Smooth muscle cell (in vitro differentiated cells): Measurements from ENCODE around the gene STX7. TPM values are rescaled to one million over a fixed set of nuclear protein-coding genes. Genes with fewer than 3 reads are reported as not detected.

Experiments used
- DNase-seq: peaks from one replicate; lab custom pipeline; 2025; ENCODE audit not compliant: unreplicated experiment; lab: John Stamatoyannopoulos, UW
- H2AFZ ChIP-seq: fragments of 200-600 bp; sonication (generic); 2 replicates; pipeline ENCODE4 v1.6.0; 2016; ENCODE audit warnings: antibody characterized with exemption, low read depth, mild to moderate bottlenecking
- H3F3A ChIP-seq: fragments of 200-600 bp; sonication (generic); 2 replicates; pipeline ENCODE4 v1.6.0; 2017; ENCODE audit warnings: antibody characterized with exemption, low read depth
- H3K27ac ChIP-seq: fragments of 200-600 bp; sonication (generic); 2 replicates; pipeline ENCODE4 v1.5.1; 2016; ENCODE audit warnings: low read depth, mild to moderate bottlenecking
- H3K27me3 ChIP-seq: fragments of 200-600 bp; sonication (generic); 2 replicates; pipeline ENCODE4 v1.6.1; 2016; ENCODE audit warnings: low read depth, mild to moderate bottlenecking
- H3K36me3 ChIP-seq: fragments of 200-600 bp; sonication (generic); 2 replicates; pipeline ENCODE4 v1.5.1; 2016; ENCODE audit warnings: low read depth
- H3K4me1 ChIP-seq: fragments of 200-600 bp; sonication (generic); 2 replicates; pipeline ENCODE4 v1.5.1; 2016; ENCODE audit warnings: low read depth
- H3K4me2 ChIP-seq: fragments of 200-600 bp; sonication (generic); 2 replicates; pipeline ENCODE4 v1.6.0; 2016; ENCODE audit warnings: mild to moderate bottlenecking
- H3K4me3 ChIP-seq: fragments of 200-600 bp; sonication (generic); 2 replicates; pipeline ENCODE4 v1.5.1; 2016; ENCODE audit warnings: mild to moderate bottlenecking
- H3K79me2 ChIP-seq: fragments of 200-600 bp; sonication (generic); 2 replicates; pipeline ENCODE4 v1.6.0; 2016; ENCODE audit warnings: low read depth, mild to moderate bottlenecking
- H3K9ac ChIP-seq: fragments of 200-600 bp; sonication (generic); 2 replicates; pipeline ENCODE4 v1.6.0; 2016; ENCODE audit warnings: low read depth
- H3K9me3 ChIP-seq: fragments of 200-600 bp; sonication (generic); replicated peaks from 2 replicates; pipeline ENCODE4 v1.5.1; 2016; ENCODE audit warnings: low read depth
- H4K20me1 ChIP-seq: fragments of 200-600 bp; sonication (generic); 2 replicates; pipeline ENCODE4 v1.6.0; 2016; ENCODE audit warnings: low read depth
- WGBS: methylation state at CpG from one replicate; pipeline ENCODE4 v1.1.7; 2016; ENCODE audit warnings: low lambda C conversion rate; 5-methylcytosine and 5-hydroxymethylcytosine counted together
- polyA plus RNA-seq: library from polyadenylated mRNA; unstranded; fragments of >200 nt; fragmentation: Nextera tagmentation; extraction: Ambion mirVana; gene quantifications from 2 replicates; pipeline ENCODE4 v1.2.1, GENCODE V29; 2016
- total RNA-seq: library from RNA; depleted of rRNA; stranded (reverse); fragments of >200 nt; gene quantifications from 2 replicates; pipeline ENCODE4 v1.2.3, GENCODE V29; 2014
- TF ChIP-seq, protein P1 (sequence below): fragments of 200-600 bp; sonication (generic); IDR thresholded peaks from 2 replicates; pipeline ENCODE4 v1.5.1; 2017; ENCODE audit warnings: borderline replicate concordance, mild to moderate bottlenecking, antibody characterized with exemption; ENCODE audit not compliant: insufficient read depth, poor library complexity, severe bottlenecking

STX7 gene
- total and polyA plus RNA-seq, 2 experiments from 2014 or later = 26.0 to 27.4 TPM

DNA sequence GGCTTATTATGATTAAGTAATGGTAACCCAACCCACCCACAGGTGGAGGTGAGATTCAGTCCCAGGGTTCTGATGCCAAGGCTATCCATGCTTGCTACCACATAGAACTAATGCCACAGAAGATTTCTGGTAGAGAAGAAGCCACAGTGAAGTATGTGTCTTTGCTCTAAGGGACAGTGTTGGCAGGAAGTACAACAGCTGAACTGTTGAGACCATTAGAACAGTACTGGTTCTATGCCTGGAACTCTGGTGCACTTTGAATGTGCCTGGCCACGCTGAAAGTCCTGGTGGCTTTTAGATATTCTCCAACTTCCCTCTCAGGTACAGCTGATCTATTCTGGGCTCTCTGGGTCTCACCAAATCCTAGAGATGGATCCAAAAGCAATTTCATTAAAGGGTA is 7.8 kb downstream of the STX7 start:
- H3F3A ChIP-seq = no peaks in the 10 kb centered on the region
- H3K27me3 ChIP-seq = no peaks in the 10 kb centered on the region
- H4K20me1 ChIP-seq = peaks cover 84% of the 10 kb centered on the region
- no peaks in the 10 kb centered on the region for H3K4me1 ChIP-seq
- WGBS = 94% methylated on average over 1 of the region's 1 CpG
- H3K9ac ChIP-seq = no peak overlapping the region
- no peak for DNase-seq
- H2AFZ ChIP-seq = no peak overlapping the region
- no peak overlapping the region for H3K4me2 ChIP-seq
- H3K9me3 ChIP-seq = no peaks in the 10 kb centered on the region
- H3K79me2 ChIP-seq = peaks cover 68% of the 10 kb centered on the region
- no peak overlapping the region for H3K4me3 ChIP-seq
- H3K36me3 ChIP-seq = no peaks in the 10 kb centered on the region
- TF ChIP-seq, protein P1, sequence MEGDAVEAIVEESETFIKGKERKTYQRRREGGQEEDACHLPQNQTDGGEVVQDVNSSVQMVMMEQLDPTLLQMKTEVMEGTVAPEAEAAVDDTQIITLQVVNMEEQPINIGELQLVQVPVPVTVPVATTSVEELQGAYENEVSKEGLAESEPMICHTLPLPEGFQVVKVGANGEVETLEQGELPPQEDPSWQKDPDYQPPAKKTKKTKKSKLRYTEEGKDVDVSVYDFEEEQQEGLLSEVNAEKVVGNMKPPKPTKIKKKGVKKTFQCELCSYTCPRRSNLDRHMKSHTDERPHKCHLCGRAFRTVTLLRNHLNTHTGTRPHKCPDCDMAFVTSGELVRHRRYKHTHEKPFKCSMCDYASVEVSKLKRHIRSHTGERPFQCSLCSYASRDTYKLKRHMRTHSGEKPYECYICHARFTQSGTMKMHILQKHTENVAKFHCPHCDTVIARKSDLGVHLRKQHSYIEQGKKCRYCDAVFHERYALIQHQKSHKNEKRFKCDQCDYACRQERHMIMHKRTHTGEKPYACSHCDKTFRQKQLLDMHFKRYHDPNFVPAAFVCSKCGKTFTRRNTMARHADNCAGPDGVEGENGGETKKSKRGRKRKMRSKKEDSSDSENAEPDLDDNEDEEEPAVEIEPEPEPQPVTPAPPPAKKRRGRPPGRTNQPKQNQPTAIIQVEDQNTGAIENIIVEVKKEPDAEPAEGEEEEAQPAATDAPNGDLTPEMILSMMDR = no peak
- H3K27ac ChIP-seq = no peak overlapping the region

DNA sequence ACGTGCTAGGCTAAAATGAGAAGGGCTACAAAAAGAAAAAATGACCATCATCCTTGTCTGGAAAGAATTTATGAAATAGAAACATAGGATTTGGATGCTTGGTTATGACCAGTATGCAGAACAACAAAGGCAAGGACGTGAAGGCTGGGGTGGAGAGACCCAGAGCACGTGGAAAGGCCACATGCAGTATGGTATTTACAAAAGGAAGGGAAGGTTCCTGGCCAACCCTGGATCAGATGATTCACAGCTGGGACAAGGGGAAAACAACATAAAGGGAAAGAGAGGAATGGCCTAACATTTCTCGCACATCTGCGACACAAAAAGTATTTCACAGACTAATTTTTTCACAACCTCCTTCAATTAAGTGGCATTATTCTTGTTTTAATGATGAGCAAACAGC is 8.2 kb downstream of the STX7 start:
- no peak overlapping the region for H2AFZ ChIP-seq
- H4K20me1 ChIP-seq = peaks cover 80% of the 10 kb centered on the region
- no peak for DNase-seq
- TF ChIP-seq, protein P1 = no peak
- no peak overlapping the region for H3K4me3 ChIP-seq
- H3F3A ChIP-seq = no peaks in the 10 kb centered on the region
- H3K9me3 ChIP-seq = no peaks in the 10 kb centered on the region
- no peak overlapping the region for H3K27ac ChIP-seq
- no peaks in the 10 kb centered on the region for H3K36me3 ChIP-seq
- H3K4me1 ChIP-seq = no peaks in the 10 kb centered on the region
- H3K27me3 ChIP-seq = no peaks in the 10 kb centered on the region
- no peak overlapping the region for H3K9ac ChIP-seq
- no peak overlapping the region for H3K4me2 ChIP-seq
- H3K79me2 ChIP-seq = peaks cover 65% of the 10 kb centered on the region
- 80% methylated on average over 5 of the region's 5 CpGs for WGBS

DNA sequence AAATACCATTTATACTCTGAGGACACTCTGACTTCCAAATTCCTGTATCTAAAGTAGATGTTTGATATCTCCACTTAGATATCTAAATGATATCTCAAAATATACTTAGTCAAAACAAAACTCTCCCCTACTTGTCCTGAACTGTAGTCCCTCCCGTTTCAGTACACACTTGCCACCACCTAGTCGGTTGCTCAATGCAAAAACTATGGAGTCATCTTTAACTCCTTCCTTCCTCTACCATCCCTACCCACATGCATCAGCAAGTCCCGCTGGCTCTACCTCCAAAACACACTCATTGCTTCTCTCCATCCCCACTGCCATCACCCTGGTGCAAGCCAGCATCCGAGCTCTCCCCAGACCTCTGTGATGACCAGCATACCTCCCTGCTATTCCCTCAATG is 13.2 kb downstream of the STX7 start:
- no peak for DNase-seq
- no peak overlapping the region for H2AFZ ChIP-seq
- H3K9me3 ChIP-seq = no peaks in the 10 kb centered on the region
- no peaks in the 10 kb centered on the region for H3K36me3 ChIP-seq
- H4K20me1 ChIP-seq = peaks cover 63% of the 10 kb centered on the region
- H3K4me3 ChIP-seq = no peak overlapping the region
- H3K79me2 ChIP-seq = peaks cover 40% of the 10 kb centered on the region
- no peaks in the 10 kb centered on the region for H3K4me1 ChIP-seq
- no peak overlapping the region for H3K27ac ChIP-seq
- WGBS = 86% methylated on average over 4 of the region's 4 CpGs
- TF ChIP-seq, protein P1 = no peak
- H3F3A ChIP-seq = no peaks in the 10 kb centered on the region
- H3K4me2 ChIP-seq = no peak overlapping the region
- no peaks in the 10 kb centered on the region for H3K27me3 ChIP-seq
- H3K9ac ChIP-seq = no peak overlapping the region

GRCh38 chr6:132498638-132499037 is 14.3 kb downstream of the STX7 start:
- no peaks in the 10 kb centered on the region for H3K27me3 ChIP-seq
- no peaks in the 10 kb centered on the region for H3K36me3 ChIP-seq
- no peak overlapping the region for H3K4me2 ChIP-seq
- WGBS = 97% methylated on average over 3 of the region's 3 CpGs
- peaks cover 63% of the 10 kb centered on the region for H4K20me1 ChIP-seq
- no peak overlapping the region for H3K9ac ChIP-seq
- H3K9me3 ChIP-seq = no peaks in the 10 kb centered on the region
- H3K27ac ChIP-seq = no peak overlapping the region
- no peaks in the 10 kb centered on the region for H3K4me1 ChIP-seq
- H3F3A ChIP-seq = no peaks in the 10 kb centered on the region
- H3K79me2 ChIP-seq = peaks cover 40% of the 10 kb centered on the region
- DNase-seq = no peak
- no peak overlapping the region for H2AFZ ChIP-seq
- H3K4me3 ChIP-seq = no peak overlapping the region
- TF ChIP-seq, protein P1 = no peak
